ENCODE data around the gene DDX23.
"Not testable (repeated sequence)": the region's sequence is repeated elsewhere in the genome, so short reads cannot be mapped to it uniquely, and the experiment has no call there.

DDX23 gene

DNA sequence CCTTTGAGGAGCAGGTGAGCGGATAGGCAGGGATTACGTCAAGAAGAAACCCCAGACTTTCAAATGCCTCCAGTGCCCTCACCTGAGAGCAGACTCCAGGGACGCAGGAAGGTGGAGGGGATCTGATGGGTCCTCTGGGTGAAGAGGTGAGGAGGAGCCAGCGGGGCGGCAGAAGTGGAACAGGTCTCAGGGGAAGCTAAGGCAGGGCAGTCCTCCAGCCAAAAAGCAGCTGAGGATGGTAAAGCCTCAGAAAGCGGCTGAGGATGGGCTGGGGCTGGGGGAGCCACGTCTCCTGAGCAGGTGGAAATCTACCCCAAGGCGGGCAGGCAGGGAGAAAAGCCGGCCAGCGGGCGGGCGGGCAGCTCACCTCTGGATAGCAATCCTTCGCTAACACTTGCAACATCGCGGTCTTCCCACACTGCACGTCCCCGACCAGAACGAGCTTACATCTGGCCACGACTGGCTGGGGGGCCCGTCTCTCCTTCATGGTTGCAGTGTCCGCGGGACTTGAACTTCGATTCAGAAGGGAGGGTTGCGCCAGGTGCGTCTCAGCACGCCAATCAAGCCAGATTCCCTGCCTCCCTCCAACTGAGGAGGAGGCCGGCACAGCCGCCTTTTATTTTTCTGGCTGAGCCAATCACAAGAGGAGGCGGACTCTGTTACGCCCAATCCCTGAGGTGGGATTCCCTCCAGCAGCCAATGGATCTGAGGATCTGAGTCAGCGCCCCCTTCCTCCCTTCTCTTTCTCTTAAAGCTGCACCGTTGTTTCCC is 13.5 kb upstream of the DDX23 start, which contains the start of gene RND1:
Gene RND1, minus strand, starts transcription at position 590 of the 771 bp plus-strand sequence. Its CDS starts 103 bp downstream, at position 487.
- DNase-seq (ENCODE audit: low read depth, low spot score): peak; percentile 95
- H3K4me3 ChIP-seq (ENCODE audit: low read length): peak within 1 kb of the TSS; percentile 67

DNA sequence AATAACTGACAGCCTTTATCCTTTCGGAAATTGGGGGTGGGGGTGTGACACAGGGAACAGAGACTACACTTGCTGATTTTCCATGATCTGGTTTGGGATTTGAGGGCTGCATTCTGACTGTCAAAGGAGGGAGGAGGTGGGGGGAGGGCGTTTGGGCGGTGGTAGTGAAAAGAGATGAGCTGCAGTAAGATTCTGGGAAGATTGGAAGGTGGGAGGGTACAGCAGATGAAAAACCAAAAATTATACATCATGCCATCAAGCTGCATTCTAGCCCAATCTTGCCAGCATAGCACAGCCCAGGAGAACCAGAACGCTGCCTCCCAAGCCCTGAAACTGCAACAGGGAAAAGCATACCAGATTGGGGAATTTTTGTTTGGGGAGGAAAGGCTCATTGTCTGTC is 11.3 kb upstream of the DDX23 start:
- H3K4me3 ChIP-seq (ENCODE audit: low read length): no peak overlapping the region
- no peak for DNase-seq (ENCODE audit: low read depth, low spot score)

DNA sequence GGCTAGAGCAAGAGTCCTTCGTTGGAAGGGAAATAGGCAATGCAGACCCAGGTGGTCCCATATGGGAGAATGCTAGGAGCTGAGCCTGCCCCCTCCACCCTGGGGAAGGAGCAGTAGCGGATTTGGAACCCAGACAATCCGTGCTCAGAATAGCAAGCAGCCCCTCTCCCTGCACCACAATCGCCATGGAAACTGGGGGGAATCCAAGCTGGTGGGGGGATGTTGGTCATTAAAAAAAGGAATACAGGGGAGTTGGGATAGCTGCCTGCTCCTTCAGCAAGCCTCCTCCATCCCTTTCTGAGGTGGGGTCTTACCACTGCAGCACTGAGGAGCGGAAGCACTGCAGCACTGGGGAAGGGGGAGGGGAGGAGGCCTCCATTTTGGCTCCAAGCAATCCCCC is 10.8 kb upstream of the DDX23 start:
- no peak overlapping the region for H3K4me3 ChIP-seq (ENCODE audit: low read length)
- DNase-seq (ENCODE audit: low read depth, low spot score): no peak

DNA sequence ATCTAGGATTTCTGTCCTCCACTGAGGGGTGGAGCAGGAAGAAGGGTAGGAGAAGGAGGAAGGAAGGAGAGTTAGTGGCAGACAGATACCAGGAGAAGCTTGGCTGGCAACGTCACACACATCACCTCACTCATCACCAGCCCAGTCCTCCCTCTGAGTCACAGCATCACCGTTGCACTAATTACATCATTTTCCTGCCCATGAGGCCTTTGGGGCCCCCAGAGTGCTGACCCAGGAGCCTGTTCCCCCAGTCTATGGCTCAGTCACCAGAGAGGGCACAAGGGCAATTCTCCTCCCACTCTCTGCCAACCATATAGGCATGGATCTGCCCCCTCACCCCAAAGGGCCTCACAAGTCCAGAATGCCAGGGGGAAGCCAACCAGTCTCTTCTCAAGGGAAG is 9.1 kb upstream of the DDX23 start:
- H3K4me3 ChIP-seq (ENCODE audit: low read length): no peak overlapping the region
- DNase-seq (ENCODE audit: low read depth, low spot score): no peak

DNA sequence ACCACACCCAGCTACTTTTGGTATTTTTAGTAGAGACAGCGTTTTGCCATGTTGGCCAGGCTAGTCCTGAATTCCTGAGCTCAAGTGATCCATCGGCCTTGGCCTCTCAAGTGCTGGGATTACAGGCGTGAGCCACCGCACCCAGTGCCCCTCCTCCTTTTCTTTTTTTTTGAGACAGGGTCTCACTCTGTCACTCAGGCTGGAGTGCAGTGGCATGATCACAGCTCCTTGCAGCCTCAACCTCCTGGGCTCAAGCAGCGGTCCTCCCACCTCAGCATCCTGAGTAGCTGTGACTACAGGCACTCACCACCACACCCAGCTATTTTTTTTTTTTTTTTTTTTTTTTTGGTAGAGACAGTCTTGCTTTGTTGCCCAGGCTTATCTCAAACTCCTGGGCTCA is 8.3 kb upstream of the DDX23 start:
- not testable (repeated sequence) for DNase-seq (ENCODE audit: low read depth, low spot score); H3K4me3 ChIP-seq (ENCODE audit: low read length)

DNA sequence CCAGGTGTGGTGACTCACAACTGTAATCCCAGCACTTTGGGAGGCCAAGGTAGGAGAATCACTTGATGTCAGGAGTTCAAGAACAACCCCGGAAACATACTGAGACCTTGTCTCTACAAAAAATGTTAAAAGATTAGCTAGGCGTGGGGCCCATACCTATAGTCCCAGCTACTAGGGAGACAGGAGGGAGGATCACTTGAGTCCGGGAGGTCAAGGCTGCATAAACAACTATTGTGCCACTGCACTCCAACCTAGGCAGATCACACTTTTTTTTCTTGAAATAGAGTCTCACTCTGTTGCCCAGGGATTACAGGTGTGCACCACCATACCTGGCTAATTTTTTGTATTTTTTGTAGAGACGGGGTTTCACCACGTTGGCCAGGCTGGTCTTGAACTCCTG is 7.6 kb upstream of the DDX23 start:
- H3K4me3 ChIP-seq (ENCODE audit: low read length): no peak overlapping the region
- no peak for DNase-seq (ENCODE audit: low read depth, low spot score)

DNA sequence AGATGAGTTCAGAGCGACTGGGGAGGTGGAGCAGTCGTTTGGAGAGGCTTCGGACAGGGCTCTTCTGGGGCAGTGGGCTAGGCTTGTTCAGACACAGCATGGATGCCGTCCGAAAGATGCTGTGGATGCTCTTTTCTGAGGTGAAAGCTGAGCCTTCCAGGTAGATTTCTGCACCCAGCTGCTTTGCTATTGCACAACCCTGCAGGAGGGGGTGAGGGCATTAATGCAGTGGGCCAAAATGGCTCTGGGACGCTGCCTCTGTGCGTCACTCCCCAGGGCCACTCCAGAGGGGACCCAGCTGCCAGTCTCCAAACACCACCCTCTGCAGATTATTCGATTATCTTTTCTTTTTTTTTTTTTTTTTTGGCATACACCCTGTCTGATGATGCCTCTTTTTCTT is 6.1 kb upstream of the DDX23 start:
- no peak for DNase-seq (ENCODE audit: low read depth, low spot score)
- no peak overlapping the region for H3K4me3 ChIP-seq (ENCODE audit: low read length)

DNA sequence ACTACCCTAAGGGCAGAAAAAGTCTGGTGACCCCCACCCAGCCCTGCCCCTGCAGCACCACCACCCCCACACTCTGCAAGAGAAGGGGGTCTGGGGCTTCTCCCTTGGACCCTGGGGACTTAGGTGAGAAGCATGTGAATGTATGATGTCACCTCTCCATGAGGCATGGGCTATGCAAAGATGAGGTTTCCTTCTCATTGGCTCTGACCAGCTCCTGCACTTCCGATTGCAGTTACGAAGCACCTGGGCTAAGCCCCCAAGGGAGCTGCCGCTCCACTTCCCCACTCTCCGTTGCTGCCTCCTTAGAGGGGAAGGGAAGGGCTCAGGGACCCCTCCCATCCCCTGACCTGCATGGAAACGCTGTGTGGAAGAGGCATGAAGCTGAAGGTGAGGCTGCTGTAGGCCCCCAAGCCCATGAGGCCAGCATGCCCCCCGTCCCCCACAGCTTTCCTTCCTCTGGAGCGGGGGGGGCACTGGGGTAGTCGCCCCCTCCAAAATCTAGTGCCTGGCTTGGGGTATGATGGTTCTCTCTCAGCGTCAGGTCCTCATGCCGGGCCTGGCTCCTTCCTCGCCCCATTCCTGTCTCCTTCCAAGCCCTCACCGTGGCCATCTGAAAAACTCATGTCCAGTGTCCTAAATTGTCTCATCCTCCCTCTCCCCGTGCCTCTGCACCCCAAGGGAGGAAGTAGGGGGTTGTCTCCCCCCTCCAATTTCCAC is 5.5 kb upstream of the DDX23 start:
- H3K4me3 ChIP-seq (ENCODE audit: low read length): no peak overlapping the region
- DNase-seq (ENCODE audit: low read depth, low spot score): no peak

DNA sequence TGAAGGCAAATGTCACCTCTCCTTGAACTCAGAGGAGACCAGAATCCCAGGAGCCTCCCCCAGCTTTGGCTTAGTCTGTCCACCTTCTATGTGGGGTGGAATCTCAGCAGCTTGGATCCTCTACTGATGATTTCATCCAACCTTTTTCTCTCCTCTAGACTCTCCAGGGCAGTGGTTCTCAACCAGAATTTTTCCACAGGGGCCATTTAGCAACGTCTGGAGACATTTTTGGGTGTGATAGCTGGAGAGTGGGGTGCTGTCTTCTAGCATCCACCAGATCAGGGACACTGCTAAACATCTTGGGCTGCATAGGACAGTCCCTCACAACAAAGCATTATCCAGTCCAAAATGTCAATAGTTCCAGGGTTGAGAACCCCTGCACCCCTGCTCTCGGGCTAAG is 4.4 kb upstream of the DDX23 start:
- no peak overlapping the region for H3K4me3 ChIP-seq (ENCODE audit: low read length)
- DNase-seq (ENCODE audit: low read depth, low spot score): no peak

DNA sequence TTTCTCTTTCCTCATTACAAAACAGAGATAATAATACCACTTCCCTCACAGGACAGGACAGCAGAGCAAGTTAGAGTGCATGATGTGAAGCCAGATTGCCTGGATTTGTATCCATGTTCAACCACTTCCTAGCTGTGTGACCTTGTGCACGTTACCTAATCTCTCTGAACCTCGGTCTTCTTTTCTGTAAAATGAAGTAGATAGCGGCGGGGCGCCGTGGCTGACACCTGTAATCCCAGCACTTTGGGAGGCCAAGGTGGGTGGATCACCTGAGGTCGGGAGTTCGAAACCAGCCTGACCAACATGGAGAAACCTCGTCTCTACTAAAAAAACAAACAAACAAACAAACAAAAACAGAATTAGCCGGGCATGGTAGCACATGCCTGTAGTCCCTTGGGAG is 3.0 kb upstream of the DDX23 start:
- not testable (repeated sequence) for H3K4me3 ChIP-seq (ENCODE audit: low read length); DNase-seq (ENCODE audit: low read depth, low spot score)

DNA sequence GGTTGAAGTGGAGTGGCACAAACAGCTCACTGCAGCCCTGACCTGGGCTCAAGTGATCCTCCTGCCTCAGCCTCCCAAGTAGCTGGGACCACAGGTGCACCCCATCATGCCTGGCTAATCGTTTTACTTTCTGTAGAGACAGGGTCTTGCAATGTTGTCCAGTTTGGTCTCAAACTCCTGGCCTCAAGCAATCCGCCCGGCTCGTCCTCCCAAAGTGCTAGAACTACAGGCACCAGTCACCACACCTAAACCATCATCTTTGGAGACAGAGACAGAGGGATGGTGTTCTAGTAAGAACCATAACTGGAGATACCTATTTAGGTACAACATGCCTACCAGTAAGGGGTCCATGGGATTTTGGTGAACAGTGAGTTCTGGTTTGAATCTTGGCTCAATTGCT is 2.5 kb upstream of the DDX23 start:
- H3K4me3 ChIP-seq (ENCODE audit: low read length): no peak overlapping the region
- no peak for DNase-seq (ENCODE audit: low read depth, low spot score)

DNA sequence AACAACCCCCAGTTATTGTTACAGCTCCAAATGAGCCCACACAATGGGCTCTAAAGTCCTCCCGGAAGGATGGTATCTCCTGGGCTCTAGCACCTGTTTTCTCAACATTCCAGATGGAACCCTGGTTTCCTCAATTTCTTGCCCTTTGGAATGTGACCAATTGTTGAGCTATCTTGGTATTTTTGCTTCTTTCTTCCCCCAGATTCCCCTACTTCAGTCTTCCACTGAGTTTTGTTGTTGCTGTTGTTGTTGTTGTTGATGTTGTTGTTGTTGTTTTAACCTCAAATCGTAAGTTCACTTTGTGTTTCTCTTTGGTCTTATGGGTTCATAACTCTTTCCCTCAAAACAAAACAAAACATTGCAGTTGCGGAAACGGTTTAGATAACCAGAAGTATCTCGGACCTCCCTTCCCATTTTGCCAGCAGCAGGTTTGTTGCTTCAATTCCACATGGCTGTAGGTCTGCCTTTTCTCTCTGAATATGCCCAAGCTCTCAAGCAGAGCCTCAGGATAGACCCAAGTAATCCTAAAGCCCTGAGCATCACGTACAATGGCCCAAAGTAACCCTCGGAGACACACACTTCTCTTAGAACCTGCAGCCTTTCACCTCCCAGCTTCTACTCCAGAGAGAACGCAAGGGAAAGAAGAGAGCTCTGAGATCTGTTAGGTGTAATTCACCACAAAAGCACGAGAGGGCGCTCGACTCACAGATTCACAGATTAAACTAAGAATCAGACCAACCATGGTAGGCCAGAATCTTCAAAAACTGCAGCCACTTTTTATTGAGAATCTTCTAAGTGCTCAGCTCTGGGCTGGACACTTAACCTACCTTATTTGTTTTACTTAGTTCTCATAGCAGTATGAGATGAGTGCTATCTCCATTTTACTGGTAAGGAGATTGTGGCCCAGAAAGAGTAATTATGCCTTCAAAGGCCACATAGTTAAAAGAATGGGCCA is 1.0 kb upstream of the DDX23 start:
- H3K4me3 ChIP-seq (ENCODE audit: low read length): peak overlapping the region; percentile 97
- DNase-seq (ENCODE audit: low read depth, low spot score): peak; percentile 93

DNA sequence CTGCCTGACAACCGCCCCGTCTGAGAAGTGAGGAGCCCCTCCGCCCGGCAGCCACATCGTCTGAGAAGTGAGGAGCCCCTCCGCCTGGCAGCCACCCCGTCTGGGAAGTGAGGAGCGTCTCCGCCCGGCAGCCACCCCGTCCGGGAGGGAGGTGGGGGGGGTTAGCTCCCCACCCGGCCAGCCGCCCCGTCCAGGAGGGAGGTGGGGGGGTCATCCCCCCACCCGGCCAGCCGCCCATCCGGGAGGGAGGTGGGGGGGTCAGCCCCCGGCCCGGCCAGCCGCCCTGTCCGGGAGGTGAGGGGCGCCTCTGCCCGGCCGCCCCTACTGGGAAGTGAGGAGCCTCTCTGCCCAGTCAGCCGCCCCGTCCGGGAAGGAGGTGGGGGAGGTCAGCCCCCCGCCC is 9.9 kb downstream of the DDX23 start:
- not testable (repeated sequence) for DNase-seq (ENCODE audit: low read depth, low spot score)

DNA sequence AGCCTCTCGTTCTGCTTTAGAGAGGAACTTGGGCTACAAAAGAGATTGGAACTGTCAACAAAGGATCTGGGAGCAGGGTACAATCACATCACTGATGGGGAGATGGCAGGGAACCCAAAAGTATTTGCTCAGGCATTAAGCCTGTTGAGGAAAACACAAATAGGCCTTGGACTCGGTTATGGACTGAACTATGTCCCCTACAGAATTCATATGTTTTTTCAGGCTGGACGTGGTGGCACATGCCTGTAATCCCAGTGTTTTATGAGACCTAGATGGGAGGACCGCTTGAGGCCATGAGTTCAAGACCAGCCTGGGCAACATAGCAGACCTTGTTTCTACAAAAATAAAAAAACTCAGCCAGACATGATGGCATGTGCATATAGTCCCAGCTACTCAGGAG is 13.9 kb downstream of the DDX23 start:
- no peak overlapping the region for H3K4me3 ChIP-seq (ENCODE audit: low read length)
- no peak for DNase-seq (ENCODE audit: low read depth, low spot score)

More for the DNA sequence above, 9.9 kb downstream of the DDX23 start:
- not testable (repeated sequence) for H3K4me3 ChIP-seq (ENCODE audit: low read length)

DNA sequence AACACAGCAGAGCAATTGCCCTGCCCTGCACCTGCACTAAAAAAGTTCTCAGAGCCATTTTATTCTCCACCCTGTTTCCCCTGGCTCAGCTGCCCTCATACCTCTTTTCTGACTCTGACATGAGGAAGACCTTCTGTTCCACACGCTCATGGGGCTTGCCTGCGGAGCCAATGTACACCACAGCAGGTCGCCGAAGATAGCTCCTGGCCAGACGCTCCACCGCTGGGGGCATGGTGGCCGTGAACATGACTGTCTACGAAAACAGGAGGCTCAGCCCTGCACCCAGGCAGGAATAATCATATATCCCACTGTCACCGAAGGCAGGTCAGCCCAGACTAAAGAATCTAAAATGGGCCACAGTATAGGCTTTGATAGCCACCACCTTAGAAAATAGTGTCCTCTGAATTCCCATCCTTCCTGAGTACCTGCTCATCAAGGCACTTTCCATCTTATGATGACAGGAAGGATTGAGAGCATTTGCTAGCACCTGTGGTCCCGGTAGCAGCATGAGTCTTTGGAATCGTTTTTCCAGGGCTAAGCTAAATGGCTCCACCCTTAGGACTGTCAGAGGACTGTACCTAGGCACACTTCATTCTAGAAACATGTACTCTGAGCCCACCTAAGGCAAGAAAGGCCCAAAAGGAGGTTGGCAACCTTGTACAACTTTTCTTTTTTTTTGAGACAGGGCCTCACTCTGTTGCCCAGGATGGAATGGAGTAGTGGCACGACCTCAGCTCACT is 19.5 kb downstream of the DDX23 start:
- no peak for DNase-seq (ENCODE audit: low read depth, low spot score)
- no peak overlapping the region for H3K4me3 ChIP-seq (ENCODE audit: low read length)

DNA sequence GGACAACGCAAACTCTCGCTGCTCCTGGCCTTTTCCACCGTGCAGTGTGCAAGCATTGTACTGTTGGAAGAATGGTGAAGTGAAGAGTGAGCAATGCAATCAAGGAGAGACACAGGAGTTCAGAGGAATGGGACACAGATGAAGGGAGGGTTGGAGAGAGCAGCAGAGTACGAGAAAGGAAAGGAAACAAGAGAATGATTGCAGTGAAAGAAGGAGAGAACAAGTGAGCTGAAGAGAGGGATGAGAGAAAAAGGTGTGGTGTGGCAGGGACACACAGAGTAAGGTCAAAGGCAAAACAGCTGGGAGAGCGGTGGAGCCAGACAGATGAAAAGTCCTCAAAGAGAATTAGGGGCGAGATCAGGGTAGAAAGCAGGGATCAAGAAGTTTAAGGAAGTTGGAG is 20.7 kb downstream of the DDX23 start:
- no peak overlapping the region for H3K4me3 ChIP-seq (ENCODE audit: low read length)
- no peak for DNase-seq (ENCODE audit: low read depth, low spot score)

DNA sequence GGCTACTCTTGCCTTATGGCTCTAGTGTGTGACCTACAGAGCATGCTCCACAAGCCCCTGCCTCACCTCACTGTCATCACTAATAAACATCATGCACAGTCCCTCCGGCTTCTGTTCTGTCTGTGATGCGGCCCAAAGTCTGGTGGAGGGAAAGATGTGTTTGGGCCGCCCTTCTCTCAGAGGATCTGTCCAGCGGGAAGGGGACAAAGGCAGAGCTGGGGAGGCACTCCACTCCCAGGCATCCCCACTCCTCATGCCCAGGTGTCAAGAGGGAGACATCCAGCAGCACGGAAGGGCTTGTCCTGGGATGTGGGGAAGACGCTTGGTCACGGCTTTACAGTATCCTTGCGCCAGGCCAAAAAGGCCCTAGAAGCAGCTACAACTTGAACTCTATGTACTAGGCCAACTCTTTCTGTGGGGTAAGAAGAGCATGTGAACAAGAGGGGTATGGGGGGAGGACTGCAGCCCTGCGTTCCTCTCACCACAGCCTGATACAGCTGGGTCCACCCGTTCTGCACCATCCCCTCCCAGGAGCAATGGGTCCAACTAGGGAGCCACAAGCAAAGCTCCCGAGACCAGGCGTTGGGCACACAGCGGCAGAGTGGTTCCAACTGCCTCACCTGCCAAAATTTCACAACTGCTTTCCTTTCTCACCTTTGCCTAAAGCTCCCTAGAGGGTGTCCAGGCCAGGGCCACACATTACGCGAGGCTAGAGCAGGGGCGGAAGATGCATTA is 23.0 kb downstream of the DDX23 start:
- no peak overlapping the region for H3K4me3 ChIP-seq (ENCODE audit: low read length)
- DNase-seq (ENCODE audit: low read depth, low spot score): no peak

DNA sequence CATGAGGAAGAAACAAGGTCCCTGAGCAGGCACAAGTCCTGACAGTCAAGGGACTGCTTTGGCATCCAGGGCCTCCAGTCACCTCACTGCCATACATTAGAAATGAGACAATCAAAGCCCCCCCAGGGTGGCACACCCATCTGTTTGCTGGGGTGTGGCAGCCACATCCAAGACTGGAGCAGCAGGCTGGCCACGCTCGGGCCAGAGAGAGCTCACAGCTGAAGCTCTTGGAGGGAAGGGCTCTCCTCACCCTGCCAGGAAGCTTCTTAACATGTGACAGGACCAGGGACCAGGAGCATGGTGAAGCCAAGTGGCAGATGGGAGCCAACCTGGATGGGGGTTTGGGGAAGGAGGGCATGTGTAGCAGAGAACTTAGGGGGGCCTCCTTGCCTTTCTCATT is 23.7 kb downstream of the DDX23 start:
- H3K4me3 ChIP-seq (ENCODE audit: low read length): no peak overlapping the region
- DNase-seq (ENCODE audit: low read depth, low spot score): no peak

Data from Jurkat, Clone E6-1 (cell line).